ENCODE data around the gene ZC3H12C. TPM values are rescaled to one million over a fixed set of nuclear protein-coding genes. Genes with fewer than 3 reads are reported as not detected.
A peak's percentile ranks its signal among the peaks of the same experiment; 100 is the strongest.
"Not testable (repeated sequence)": the region's sequence is repeated elsewhere in the genome, so short reads cannot be mapped to it uniquely, and the experiment has no call there.

ZC3H12C gene
- total RNA-seq, 2 experiments from 2014 or later: 0.05 to 0.17 TPM

GRCh38 chr11:110186867-110187266 is 93.7 kb downstream of the ZC3H12C start:
- no peaks in the 10 kb centered on the region for H3K36me3 Mint-ChIP-seq (ENCODE audit: low read depth)
- H3K27ac Mint-ChIP-seq: no peak overlapping the region
- CTCF ChIA-PET: no interaction called here
- Histone ChIP-seq H3K9me3 (ENCODE audit: control insufficient read depth in 1 of 2, insufficient read depth in 1 of 2, low read length in 2 of 2) (no peaks in the 10 kb centered on the region), H3K4me1 (ENCODE audit: insufficient read depth, low read length) (no peaks in the 10 kb centered on the region), H3K27me3 (ENCODE audit: control insufficient read depth in 1 of 2, insufficient read depth in 2 of 2, low read length in 2 of 2) (peaks cover 0 to 2% of the 10 kb centered on the region in 2 experiments), H3K27ac (ENCODE audit: low read depth in 1 of 2, low read length in 2 of 2) (no peak overlapping the region), H3K36me3 (ENCODE audit: insufficient read depth, low read length) (no peaks in the 10 kb centered on the region), H3K4me3 (ENCODE audit: low read length) (no peak overlapping the region)
- peaks cover 4% of the 10 kb centered on the region for H3K27me3 Mint-ChIP-seq
- intact Hi-C loops (cut with DNase I, micrococcal nuclease): no loop called here
- H3K4me1 Mint-ChIP-seq (ENCODE audit: low read depth): no peaks in the 10 kb centered on the region
- no peak for TF ChIP-seq CTCF (IDR thresholded peaks at IDR 0.05)
- POLR2A ChIA-PET: no interaction called here
- no peak overlapping the region for H3K4me3 Mint-ChIP-seq
- H3K9me3 Mint-ChIP-seq: no peaks in the 10 kb centered on the region
- no peak for DNase-seq
- no peak for ATAC-seq (ENCODE audit: poor library complexity)

GRCh38 chr11:110187731-110188130 is 94.5 kb downstream of the ZC3H12C start:
- no peak for ATAC-seq (ENCODE audit: poor library complexity)
- Histone ChIP-seq H3K27me3 (ENCODE audit: control insufficient read depth in 1 of 2, insufficient read depth in 2 of 2, low read length in 2 of 2) (peaks cover 0 to 2% of the 10 kb centered on the region in 2 experiments), H3K9me3 (ENCODE audit: control insufficient read depth in 1 of 2, insufficient read depth in 1 of 2, low read length in 2 of 2) (no peaks in the 10 kb centered on the region), H3K27ac (ENCODE audit: low read depth in 1 of 2, low read length in 2 of 2) (no peak overlapping the region), H3K36me3 (ENCODE audit: insufficient read depth, low read length) (no peaks in the 10 kb centered on the region), H3K4me3 (ENCODE audit: low read length) (no peak overlapping the region), H3K4me1 (ENCODE audit: insufficient read depth, low read length) (no peaks in the 10 kb centered on the region)
- DNase-seq: no peak
- no peak overlapping the region for H3K4me3 Mint-ChIP-seq
- H3K36me3 Mint-ChIP-seq (ENCODE audit: low read depth): no peaks in the 10 kb centered on the region
- H3K9me3 Mint-ChIP-seq: no peaks in the 10 kb centered on the region
- intact Hi-C loops (cut with DNase I, micrococcal nuclease): no loop called here
- TF ChIP-seq CTCF (IDR thresholded peaks at IDR 0.05): no peak
- POLR2A ChIA-PET: no interaction called here
- peaks cover 5% of the 10 kb centered on the region for H3K27me3 Mint-ChIP-seq
- H3K4me1 Mint-ChIP-seq (ENCODE audit: low read depth): peaks cover 8% of the 10 kb centered on the region
- H3K27ac Mint-ChIP-seq: no peak overlapping the region
- CTCF ChIA-PET: no interaction called here

- H3K9me3 Mint-ChIP-seq: no peaks in the 10 kb centered on the region
- no peak for TF ChIP-seq CTCF (IDR thresholded peaks at IDR 0.05)
- H3K36me3 Mint-ChIP-seq (ENCODE audit: low read depth): no peaks in the 10 kb centered on the region
- ATAC-seq (ENCODE audit: poor library complexity): no peak
- peaks cover 12% of the 10 kb centered on the region for H3K4me1 Mint-ChIP-seq (ENCODE audit: low read depth)
- ChIA-PET CTCF (interaction anchor here (2.0 kb wide), 1 partner anchor 10 kb away, joined by 8 read pairs; no protein-coding TSS in a partner anchor), POLR2A (no interaction called here)
- H3K36me3 ChIP-seq (ENCODE audit: insufficient read depth, low read length): no peaks in the 10 kb centered on the region
- H3K4me3 ChIP-seq (ENCODE audit: low read length): no peak overlapping the region
- H3K9me3 ChIP-seq (ENCODE audit: control insufficient read depth in 1 of 2, insufficient read depth in 1 of 2, low read length in 2 of 2): no peaks in the 10 kb centered on the region
- H3K4me1 ChIP-seq (ENCODE audit: insufficient read depth, low read length): no peaks in the 10 kb centered on the region
- intact Hi-C loops (cut with DNase I, micrococcal nuclease): no loop called here
- H3K27me3 Mint-ChIP-seq: peaks cover 9% of the 10 kb centered on the region
- H3K27ac Mint-ChIP-seq: no peak overlapping the region
- H3K27me3 ChIP-seq (ENCODE audit: control insufficient read depth in 1 of 2, insufficient read depth in 2 of 2, low read length in 2 of 2): no peaks in the 10 kb centered on the region
- H3K4me3 Mint-ChIP-seq: no peak overlapping the region
- DNase-seq: no peak
- no peak overlapping the region for H3K27ac ChIP-seq (ENCODE audit: low read depth in 1 of 2, low read length in 2 of 2)
These were observed 97.7 kb downstream of the ZC3H12C start for GRCh38 chr11:110190885-110191284.

- H3K4me3 Mint-ChIP-seq: peak overlapping the region; percentile 5
- H3K27me3 Mint-ChIP-seq; intact Hi-C loops (cut with DNase I, micrococcal nuclease); H3K36me3 ChIP-seq (ENCODE audit: insufficient read depth, low read length); H3K9me3 Mint-ChIP-seq; H3K36me3 Mint-ChIP-seq (ENCODE audit: low read depth); H3K27ac Mint-ChIP-seq; H3K27ac ChIP-seq (ENCODE audit: low read depth in 1 of 2, low read length in 2 of 2); H3K9me3 ChIP-seq (ENCODE audit: control insufficient read depth in 1 of 2, insufficient read depth in 1 of 2, low read length in 2 of 2); POLR2A ChIA-PET; H3K4me1 ChIP-seq (ENCODE audit: insufficient read depth, low read length); H3K4me3 ChIP-seq (ENCODE audit: low read length); H3K27me3 ChIP-seq (ENCODE audit: control insufficient read depth in 1 of 2, insufficient read depth in 2 of 2, low read length in 2 of 2): not testable (repeated sequence)
- DNase-seq: peak in 2 of 14 experiments; percentile 11 to 51
- ATAC-seq (ENCODE audit: poor library complexity): peak; percentile 41
- CTCF ChIA-PET: interaction anchor here (2.0 kb wide), 1 partner anchor 8 kb away, joined by 8 read pairs; no protein-coding TSS in a partner anchor
- H3K4me1 Mint-ChIP-seq (ENCODE audit: low read depth): peaks cover 12% of the 10 kb centered on the region
These were observed 99.6 kb downstream of the ZC3H12C start for GRCh38 chr11:110192604-110193282.

- intact Hi-C loops (cut with DNase I, micrococcal nuclease); H3K27ac Mint-ChIP-seq; H3K4me3 ChIP-seq (ENCODE audit: low read length); H3K36me3 Mint-ChIP-seq (ENCODE audit: low read depth); CTCF ChIA-PET; H3K9me3 Mint-ChIP-seq; POLR2A ChIA-PET; DNase-seq; H3K27ac ChIP-seq (ENCODE audit: low read depth in 1 of 2, low read length in 2 of 2); H3K4me3 Mint-ChIP-seq; H3K9me3 ChIP-seq (ENCODE audit: control insufficient read depth in 1 of 2, insufficient read depth in 1 of 2, low read length in 2 of 2); H3K27me3 Mint-ChIP-seq; ATAC-seq (ENCODE audit: poor library complexity); H3K36me3 ChIP-seq (ENCODE audit: insufficient read depth, low read length); H3K27me3 ChIP-seq (ENCODE audit: control insufficient read depth in 1 of 2, insufficient read depth in 2 of 2, low read length in 2 of 2); H3K4me1 ChIP-seq (ENCODE audit: insufficient read depth, low read length): not testable (repeated sequence)
- peaks cover 12% of the 10 kb centered on the region for H3K4me1 Mint-ChIP-seq (ENCODE audit: low read depth)
These were observed 101.1 kb downstream of the ZC3H12C start for GRCh38 chr11:110194211-110194766.
